HCEC 1CT (cell line): ENCODE data around the gene ZNF280B.
"Not testable (repeated sequence)": the region's sequence is repeated elsewhere in the genome, so short reads cannot be mapped to it uniquely, and the experiment has no call there.

Experiments
- DNase-seq: peaks from one replicate; pipeline ENCODE4 v3.0.0-alpha.2; 2017

Gene ZNF280B

DNA sequence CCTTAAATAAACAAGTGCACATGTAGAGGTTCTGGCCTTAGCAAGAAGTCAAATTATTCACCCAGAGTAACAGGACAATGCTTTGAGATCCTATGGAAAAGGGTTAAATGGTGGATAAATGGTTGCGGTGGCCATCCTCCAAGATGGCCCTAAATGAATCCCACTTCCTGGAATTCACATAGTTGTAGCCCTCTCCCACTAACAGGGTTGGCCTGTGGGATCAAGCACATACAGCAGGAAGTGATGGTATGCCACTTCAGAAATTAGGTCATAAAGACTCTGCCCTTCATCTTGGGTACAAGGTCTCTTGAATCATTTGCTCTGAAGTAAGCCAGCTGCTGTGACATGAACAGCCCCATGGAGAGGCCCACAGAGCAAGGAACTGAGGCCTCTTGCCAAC, 1.8 kb downstream of the ZNF280B start:
- no peak for DNase-seq

DNA sequence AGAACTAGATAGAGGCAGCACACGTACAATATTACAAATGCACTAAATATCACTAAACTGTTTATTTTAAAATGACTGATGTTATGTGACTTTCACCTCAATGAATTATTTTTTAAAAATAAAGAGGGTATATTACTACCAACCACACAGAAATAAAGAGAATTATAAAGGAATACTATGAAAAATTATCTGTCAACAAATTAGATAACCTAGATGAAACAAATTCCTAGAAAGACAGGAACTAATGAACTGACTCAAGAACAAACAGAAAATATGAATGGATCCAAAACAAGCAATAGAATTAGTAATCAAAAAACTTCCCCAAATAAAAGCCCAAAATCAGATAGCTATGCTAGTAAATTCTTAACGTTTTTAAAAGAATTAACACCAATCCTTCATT, 10.3 kb downstream of the ZNF280B start:
- no peak for DNase-seq

DNA sequence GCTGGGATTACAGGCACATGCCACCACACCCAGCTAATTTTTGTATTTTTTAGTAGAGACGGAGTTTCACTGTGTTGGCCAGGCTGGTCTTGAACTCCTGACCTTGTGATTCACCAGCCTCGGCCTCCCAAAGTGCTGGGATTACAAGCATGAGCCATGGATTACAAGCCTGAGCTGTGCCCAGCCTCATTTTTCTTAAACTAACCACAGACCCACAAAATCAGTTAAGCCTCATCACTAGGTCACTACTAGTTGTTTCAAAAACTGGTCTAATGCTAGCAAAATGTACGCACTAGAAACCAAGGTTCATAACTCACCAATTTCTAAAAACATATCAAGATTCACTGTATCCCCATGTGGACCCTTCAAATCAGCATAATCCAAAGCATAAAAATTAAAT, 17.0 kb downstream of the ZNF280B start:
- not testable (repeated sequence) for DNase-seq

DNA sequence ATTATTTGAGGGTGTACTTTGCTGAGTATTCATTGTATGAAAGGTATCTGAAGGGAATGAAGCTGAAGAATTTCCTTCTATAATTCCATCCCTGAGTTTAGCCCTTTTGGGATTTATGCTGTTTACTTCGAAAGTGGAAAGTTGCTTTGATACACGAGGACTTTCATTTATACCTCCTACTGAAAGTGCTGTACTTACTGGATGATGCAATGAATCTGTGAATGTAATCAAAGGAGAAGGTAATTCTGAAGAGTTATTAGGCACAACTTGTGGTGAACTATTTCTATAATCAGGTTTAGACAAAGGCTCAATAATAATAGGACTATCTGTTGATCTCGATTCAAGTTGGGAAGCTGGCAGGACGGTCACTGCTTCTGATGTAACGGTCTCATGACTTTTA, 19.8 kb downstream of the ZNF280B start:
- no peak for DNase-seq

DNA sequence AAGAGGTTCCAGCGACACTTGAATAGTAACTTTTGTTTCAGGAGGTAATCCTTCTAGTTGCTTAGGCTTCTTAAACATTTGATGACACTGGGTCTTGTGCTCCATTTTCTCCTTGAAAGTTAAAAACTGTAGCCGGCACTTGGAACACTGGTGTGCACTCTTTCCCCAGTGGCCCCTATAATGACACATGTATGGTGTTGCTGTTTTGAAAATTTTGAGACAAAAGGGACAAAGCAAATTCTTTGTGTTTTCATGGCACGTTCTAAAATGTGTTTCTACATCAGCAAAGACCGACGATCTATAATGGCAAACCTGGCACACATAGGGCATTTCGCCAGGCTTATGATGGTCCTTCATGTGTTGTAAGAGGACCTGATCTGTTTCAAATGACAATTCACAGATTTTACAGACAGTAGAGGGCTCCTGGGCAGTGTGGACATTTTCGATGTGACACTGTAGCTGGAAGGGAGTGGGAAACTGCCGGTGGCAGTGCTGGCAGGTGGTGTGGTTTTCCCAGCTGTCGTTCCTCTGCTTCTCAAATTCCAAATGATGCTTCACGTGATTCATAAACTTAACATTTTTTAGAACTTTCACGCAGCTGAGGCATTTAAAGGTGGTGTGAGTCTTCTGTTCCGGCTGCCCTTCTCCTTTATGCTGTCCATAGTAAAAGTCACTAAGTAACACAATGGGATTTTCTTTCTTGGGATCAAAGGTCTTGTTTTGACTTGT, 20.5 kb downstream of the ZNF280B start:
- DNase-seq, result no peak

DNA sequence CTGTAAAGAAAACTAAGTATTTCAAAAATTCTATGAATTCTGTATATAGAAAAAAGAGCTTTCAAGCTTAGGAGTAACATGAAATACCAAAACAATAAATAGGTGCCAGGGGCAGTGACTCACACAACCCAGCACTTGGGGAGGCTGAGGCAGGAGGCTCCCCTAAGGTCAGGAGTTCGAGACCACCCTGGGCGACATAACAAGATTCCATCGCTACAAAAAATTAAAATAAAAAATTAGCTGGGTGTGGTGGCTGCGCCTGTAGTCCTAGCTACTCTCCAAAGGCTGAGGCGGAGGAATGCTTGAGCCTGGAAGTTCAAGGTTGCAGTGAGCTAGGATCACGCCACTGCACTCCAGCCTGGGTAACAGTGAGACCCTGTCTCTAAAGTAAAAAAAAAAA, 21.5 kb downstream of the ZNF280B start:
- no peak for DNase-seq

DNA sequence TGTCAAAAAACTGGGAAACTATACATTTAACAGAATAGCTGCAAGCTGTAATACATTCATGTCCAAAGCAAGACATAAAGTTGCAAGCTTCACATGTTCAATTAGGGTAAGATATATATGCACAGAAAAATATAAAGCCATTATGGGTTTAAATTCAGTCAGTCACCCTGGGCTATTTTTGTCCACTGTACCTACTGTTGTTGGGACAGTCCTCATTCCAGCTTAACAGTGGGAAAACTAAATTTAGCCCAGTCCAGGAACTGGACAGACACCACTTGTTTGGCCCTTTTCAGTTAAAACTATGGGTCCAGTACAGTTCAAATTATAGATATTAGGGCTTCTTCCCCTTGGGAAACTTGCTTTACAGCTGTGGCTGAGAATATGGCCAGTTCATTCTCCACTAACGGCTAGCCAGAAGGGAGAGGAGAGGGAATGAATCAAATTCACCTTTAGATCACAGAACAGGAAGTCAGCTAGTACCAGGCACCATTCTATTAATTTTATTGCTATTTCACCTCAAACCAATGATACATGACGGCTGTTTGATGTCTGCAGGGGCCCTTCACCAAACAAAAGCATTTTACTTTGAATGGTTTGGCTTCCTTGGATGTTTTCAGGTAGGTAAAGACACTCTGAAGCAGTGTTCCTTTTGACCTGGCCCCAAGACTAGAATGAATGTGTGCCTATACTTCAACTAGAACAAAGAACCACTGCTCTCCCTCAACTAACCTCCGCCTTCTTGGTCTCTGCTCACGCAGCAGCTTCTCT, 22.2 kb downstream of the ZNF280B start:
- no peak for DNase-seq

DNA sequence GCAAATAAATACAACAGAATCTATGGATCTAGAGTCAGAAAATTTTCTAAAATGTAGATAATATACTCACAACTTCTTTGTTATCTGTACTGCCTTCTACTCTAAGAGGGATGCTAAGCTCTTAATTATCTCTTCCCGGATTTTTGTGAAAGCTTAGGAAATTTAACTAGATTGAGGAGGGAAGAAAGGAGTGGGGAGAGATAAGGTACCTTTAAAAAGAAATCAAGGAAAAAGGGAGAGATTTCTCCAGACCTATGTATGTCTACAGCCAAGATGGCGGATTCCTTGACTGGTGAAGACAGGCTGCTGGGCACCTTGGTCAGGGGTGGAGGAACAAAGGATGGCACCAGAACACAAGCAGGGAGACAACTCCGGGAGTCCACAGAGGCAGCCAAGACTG, 23.0 kb downstream of the ZNF280B start:
- no peak for DNase-seq

DNA sequence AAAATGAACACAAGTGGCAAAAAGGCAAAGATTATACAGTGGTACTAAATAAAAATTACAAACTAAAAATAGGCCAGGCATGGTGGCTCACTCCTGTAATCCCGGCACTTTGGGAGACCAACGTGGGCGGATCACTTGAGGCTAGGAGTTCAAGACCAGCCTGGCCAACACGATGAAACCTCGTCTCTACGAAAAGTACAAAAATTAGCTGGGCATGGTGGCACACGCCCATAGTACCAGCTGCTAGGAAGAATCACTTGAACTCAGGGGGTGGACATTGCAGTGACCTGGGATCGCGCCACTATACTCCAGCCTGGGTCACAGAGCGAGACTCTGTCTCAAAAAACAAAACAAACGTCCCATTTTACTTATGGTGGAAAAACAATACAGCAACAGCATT, 24.5 kb downstream of the ZNF280B start:
- no peak for DNase-seq

DNA sequence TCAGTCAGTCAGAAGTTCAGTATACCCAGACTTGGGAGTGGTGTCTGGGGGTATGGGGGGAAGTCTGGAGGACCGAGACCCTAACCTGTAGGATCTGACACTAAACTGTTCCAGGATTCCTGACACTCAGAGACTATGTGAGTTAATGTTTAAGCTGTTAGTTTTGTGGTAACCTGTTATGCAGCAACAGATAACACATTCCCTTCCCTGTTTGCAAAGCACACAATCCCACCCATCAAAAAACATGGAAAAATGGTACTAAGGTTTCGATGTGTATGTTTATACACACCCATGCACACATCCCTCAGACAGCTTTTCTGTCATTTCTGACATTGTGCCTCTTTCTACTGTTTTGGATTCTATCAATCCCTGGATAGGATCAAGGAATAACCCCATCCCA, 27.6 kb downstream of the ZNF280B start:
- DNase-seq, result no peak

DNA sequence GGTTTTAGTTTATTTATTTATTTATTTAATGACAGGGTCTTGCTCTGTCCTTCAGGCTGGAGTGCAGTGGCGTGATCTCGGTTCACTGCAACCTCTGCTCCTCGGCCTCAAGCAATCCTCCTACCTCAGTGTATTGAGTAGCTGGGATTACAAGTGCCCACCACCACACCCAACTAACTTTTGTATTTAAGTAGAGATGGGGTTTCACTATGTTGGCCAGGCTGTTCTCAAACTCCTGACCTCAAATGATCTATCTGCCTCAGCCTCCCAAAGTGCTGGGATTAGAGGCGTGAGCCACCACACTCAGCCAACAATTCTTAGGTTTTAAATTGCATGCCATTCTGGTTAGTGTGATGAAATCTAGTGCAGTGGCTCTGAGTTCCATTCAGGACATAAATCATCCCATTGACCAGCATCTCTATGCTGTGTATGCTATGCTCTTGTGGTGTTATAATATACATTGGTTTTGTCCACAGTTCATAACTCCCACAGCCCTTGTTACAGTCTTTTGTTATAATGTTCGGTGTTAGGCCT, 28.5 kb downstream of the ZNF280B start:
- peak; percentile 50 for DNase-seq

DNA sequence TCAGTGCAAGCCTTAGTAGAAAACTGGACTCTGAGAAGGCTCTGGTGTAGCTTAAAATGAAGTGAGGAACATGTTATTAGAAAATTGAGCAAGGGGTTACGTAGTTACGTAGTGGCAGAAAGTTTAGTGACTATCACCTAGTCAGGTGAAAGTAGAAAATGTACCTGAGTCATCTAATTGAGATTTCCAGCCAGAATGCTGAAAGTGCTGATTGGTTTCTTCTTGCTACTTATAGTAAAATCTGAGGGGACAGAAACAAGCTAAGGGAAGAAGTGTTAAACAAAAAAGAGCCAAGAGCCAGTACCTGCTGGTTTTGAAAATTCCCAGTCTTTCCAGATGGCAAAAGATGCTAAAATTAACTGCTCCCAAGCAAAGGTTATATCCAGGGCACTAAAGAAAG, 29.4 kb downstream of the ZNF280B start:
- DNase-seq, result no peak

DNA sequence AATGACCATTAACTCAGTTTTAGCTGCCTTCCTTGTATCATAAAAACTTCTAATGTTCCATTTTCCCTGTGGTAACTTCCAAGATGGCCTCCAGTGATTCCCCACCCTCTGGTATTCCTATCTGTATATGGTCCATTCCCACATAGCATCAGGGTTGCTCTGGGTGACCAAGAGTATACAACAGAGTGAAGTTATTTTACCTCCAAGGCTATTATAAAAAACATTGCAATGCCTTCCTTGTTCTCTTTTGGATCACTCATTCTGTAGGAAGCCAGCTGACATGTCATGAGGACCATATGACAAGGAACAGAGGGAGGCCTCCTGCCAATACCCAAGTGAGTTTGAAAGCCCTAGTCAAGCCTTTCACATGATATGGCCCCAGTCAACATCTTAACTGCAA, 30.1 kb downstream of the ZNF280B start:
- no peak for DNase-seq

DNA sequence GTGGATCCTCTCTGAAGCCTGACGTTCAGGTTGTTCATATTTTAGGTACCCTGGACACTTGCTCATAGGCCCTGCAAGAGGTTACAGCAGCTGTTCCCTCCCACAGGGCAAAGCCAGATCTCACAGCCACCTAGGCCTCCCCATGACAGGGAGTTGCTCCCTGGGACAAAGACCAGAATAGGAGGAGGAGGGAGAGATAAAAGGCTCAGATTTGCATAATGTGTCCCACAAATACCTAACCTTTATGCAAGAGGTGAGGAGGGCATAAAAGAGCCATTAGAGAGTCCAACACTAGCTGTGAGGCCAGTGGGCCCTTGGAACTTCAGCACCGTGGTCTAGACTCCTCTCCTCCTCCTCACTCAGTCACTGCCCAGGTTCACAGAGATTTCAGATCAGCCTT, 33.8 kb downstream of the ZNF280B start:
- no peak for DNase-seq

DNA sequence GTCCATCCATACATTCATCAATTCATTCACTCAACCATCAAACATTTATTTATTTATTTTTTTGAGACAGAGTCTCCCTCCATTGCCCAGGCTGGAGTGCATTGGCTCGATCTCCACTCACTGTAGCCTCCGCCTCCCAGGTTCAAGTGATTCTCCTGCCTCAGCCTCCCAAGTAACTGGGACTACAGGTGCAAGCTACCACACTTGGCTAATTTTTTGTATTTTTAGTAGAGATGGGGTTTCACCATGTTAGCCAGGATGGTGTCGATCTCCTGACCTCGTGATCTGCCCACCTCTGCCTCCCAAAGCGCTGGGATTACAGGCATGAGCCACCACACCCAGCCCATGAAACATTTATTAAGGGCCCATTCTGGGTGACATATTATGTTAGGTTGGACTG, 37.4 kb downstream of the ZNF280B start:
- not testable (repeated sequence) for DNase-seq

DNA sequence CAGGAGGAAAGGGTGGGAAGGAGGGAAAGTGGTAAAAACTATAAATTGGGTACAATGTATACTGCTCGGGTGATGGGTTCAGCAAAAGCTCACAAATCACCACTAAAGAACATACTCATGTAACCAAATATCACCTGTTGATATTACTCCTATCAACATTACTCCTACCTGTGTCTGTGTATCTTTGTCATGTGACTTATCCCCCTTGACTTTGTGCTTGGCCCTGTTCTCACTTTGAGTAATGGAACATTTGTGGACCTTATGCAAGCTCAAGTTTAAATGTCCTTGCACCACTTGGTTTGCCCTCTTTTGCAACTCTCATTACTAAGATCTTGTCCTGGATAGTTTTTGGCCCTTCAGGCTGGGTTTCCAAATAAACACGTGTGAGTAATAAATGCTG, 39.0 kb downstream of the ZNF280B start:
- DNase-seq, result no peak

DNA sequence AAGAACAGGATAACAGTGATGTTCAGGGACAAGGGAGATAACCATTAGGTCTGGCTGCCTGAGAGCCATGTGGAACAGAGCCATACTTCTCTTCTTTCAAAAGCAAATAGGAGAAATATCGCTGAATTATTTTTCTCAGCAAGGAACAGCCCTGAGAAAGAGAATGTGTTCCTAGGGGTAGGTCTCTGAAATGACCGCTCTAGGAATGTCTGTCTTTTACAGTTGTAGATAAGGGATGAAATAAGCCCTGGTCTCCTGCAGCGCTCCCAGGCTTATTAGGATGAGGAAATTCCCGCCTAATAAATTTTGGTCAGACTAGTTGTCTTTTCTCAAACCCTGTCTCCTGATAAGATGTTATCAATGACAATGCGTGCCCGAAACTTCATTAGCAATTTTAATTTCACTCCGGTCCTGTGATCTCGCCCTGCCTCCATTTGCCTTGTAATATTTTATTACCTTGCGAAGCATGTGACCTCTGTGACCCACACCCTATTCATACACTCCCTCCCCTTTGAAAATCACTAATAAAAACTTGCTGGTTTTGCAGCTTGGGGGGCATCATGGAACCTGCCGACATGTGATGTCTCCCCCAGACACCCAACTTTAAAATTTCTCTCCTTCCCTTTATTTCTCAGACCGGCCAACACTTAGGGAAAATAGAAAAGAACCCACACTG, 39.6 kb downstream of the ZNF280B start:
- DNase-seq, result not testable (repeated sequence)

DNA sequence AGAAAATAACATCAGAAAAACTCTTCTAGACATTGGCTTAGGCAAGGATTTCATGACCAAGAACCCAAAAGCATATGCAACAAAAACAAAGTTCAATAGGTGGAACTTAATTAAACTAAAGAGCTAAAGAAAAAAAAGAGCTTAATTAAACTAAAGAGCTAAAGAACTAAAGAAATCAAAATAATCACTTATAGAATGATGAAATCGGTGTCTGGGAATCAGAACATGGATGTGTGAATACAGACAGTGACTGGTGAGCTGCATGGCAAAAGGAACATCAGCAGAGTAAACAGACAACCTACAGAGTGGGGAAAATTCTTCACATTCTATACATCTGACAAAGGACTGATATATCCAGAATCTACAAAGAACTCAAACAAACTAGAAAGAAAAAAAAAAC, 41.4 kb downstream of the ZNF280B start:
- DNase-seq, result no peak

DNA sequence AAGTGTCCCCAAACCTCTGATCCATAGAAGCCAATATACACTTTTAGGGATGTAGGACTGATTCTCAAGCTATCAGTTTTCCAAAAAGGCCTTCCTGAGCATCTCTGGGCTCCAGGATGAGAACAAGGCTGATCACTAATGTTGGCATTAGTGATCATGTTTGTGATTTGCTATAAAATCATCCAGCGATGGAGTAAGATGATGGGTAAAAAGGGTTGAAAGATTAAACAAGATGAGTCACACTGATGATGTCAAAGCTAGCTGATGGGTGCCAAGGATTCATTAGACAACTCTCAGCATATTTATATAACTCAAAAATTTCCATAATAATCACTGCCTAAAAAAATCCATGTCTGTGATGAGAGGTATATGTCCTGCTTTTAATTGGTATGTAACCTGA, 42.8 kb downstream of the ZNF280B start:
- DNase-seq, result peak; percentile 18

DNA sequence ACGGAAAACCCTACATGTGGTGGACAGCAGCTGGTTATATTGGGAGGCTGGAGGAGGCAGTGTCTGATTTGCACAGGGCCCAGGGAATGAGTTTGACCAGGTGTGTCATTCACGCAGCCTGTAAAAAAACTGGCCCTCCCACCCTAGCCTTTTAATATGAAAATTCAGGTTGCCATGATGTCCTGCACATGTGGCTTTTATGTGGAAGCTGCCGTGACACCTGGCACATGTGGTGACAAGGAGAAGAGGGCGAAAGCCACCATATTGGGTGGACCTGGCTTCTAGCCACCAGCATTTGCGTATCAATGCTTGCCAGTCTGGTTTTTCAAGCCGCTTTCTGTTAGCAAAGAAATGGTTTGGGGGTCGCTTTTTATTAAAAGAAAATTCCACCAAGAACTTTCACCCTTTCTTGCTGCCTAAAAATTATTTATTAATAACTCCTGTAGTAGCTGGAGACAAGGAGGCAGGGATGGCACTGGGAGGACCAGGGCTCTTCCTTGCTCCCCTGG, 43.4 kb downstream of the ZNF280B start:
- no peak for DNase-seq

DNA sequence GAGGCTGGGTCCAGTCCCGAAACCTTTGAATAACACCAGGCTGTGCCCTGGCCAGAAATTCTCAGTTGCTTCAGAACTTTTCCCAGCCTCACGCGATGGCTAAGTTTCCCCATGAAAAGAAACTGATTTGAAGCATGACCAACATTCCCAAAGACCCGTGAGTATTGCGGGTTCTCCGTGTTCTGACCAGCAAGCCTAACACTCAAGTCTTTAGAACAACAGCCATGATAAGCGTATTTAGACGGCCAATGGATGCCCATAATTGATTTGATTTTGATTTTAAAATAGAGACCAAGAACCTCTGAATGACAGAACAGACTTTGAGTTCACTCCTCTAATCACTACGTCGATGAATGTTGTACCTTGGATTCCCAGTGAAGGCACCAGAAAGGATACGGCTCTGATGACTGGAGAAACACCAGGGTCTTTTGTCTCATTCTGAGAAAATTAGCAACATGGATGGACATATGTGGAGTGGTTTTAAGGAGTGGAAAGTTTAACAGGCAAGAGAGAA, 43.9 kb downstream of the ZNF280B start:
- no peak for DNase-seq

DNA sequence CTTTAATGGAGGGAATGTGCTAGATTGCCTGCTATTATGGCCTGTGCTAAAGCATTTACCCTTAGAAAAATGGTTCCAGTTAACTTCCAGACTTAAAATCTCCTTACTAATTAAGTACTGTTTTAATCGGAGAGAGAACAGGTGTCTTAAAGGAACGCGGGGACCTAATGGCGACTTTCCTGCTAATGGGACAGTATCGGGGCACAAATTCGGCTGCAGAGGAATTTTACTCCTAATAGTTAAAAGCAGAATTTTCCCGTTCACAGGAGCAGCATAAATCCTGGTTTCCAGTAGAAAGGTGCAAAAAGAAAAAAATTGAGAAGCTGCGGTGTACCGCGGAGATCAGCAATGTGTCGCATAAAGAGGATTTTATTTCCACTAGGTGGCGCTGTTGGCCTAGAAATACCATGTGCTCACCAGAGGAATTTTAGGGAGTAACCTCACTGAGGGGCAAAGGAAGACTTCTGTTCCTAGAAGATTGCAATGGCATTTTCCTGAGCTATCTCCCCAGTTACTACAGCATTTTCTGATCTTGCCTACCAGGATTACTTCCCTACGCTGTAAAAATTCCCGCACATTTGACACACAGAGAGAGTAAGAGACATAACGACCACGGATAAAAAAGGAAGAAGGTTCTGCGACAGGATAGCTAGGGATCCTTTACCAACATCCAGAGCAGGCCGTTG, 44.5 kb downstream of the ZNF280B start:
- peak; percentile 51 for DNase-seq
